Type B pancreatic cell (in vitro differentiated cells): ENCODE data around the gene ADAMTSL3. TPM values are rescaled to one million over a fixed set of nuclear protein-coding genes. Genes with fewer than 3 reads are reported as not detected.
"Not testable (repeated sequence)": the region's sequence is repeated elsewhere in the genome, so short reads cannot be mapped to it uniquely, and the experiment has no call there.

Experiments used
- DNase-seq: peaks from one replicate; pipeline ENCODE4 v3.0.0; 2021; ENCODE audit warnings: mixed read lengths; ENCODE audit not compliant: unreplicated experiment; ENCODE audit errors: extremely low spot score
- H3K27ac Mint-ChIP-seq: 2 replicates; pipeline ENCODE4 v1.8.0; 2021; ENCODE audit warnings: mild to moderate bottlenecking, mixed read lengths
- H3K27me3 Mint-ChIP-seq: 2 replicates; pipeline ENCODE4 v1.8.0; 2021; ENCODE audit warnings: mixed read lengths
- H3K36me3 Mint-ChIP-seq: 2 replicates; pipeline ENCODE4 v1.8.0; 2021; ENCODE audit warnings: mixed read lengths
- H3K4me1 Mint-ChIP-seq: one replicate; pipeline ENCODE4 v1.8.0; 2021; ENCODE audit warnings: mixed read lengths; ENCODE audit not compliant: unreplicated experiment
- H3K4me3 Mint-ChIP-seq: 2 replicates; pipeline ENCODE4 v1.8.0; 2021; ENCODE audit warnings: mild to moderate bottlenecking, mixed read lengths
- H3K9me3 Mint-ChIP-seq: 2 replicates; pipeline ENCODE4 v1.8.0; 2021; ENCODE audit warnings: mixed read lengths
- CTCF ChIP-seq: fragments of 200-600 bp; sonication (generic); conservative IDR thresholded peaks from 2 replicates; pipeline ENCODE4 v1.5.0; 2021; ENCODE audit warnings: antibody characterized with exemption, mild to moderate bottlenecking
- total RNA-seq: library from RNA; stranded (reverse); gene quantifications from 2 replicates; pipeline ENCODE4 v1.2.1, GENCODE V29; 2021; ENCODE audit warnings: low replicate concordance

ADAMTSL3 gene
- total RNA-seq, 1 donor from 2014 or later: 1.9 TPM

- no peaks in the 10 kb centered on the region for H3K4me1 Mint-ChIP-seq
- H3K27me3 Mint-ChIP-seq: peaks cover 5% of the 10 kb centered on the region
- no peak for TF ChIP-seq CTCF
- no peak overlapping the region for H3K4me3 Mint-ChIP-seq
- H3K36me3 Mint-ChIP-seq: no peaks in the 10 kb centered on the region
- H3K9me3 Mint-ChIP-seq: peaks cover 7% of the 10 kb centered on the region
- DNase-seq: no peak
- H3K27ac Mint-ChIP-seq: no peak overlapping the region
These were observed 392.2 kb downstream of the ADAMTSL3 start for GRCh38 chr15:84046064-84046637.

GRCh38 chr15:84049480-84049879 lies 395.6 kb downstream of the ADAMTSL3 start:
- not testable (repeated sequence) for H3K36me3 Mint-ChIP-seq, DNase-seq, H3K4me3 Mint-ChIP-seq, H3K27me3 Mint-ChIP-seq, H3K27ac Mint-ChIP-seq, H3K4me1 Mint-ChIP-seq, H3K9me3 Mint-ChIP-seq

GRCh38 chr15:84050076-84050475 lies 396.2 kb downstream of the ADAMTSL3 start:
- Mint-ChIP-seq H3K27ac (no peak overlapping the region), H3K4me3 (no peak overlapping the region), H3K4me1 (no peaks in the 10 kb centered on the region), H3K27me3 (no peaks in the 10 kb centered on the region), H3K36me3 (no peaks in the 10 kb centered on the region), H3K9me3 (peaks cover 7% of the 10 kb centered on the region)
- no peak for DNase-seq
- TF ChIP-seq CTCF: no peak

- not testable (repeated sequence) for H3K27ac Mint-ChIP-seq, H3K4me3 Mint-ChIP-seq, H3K27me3 Mint-ChIP-seq, H3K4me1 Mint-ChIP-seq, DNase-seq, H3K36me3 Mint-ChIP-seq, H3K9me3 Mint-ChIP-seq
These were observed 397.2 kb downstream of the ADAMTSL3 start for GRCh38 chr15:84051146-84051545.

GRCh38 chr15:84054544-84054943 lies 400.6 kb downstream of the ADAMTSL3 start:
- Mint-ChIP-seq H3K9me3 (peaks cover 11% of the 10 kb centered on the region), H3K27me3 (peaks cover 15% of the 10 kb centered on the region)
- H3K27ac Mint-ChIP-seq, H3K36me3 Mint-ChIP-seq, DNase-seq, H3K4me3 Mint-ChIP-seq, H3K4me1 Mint-ChIP-seq: not testable (repeated sequence)

GRCh38 chr15:84057714-84058331 lies 403.9 kb downstream of the ADAMTSL3 start:
- no peak for DNase-seq
- no peaks in the 10 kb centered on the region for H3K4me1 Mint-ChIP-seq
- H3K4me3 Mint-ChIP-seq: no peak overlapping the region
- H3K27me3 Mint-ChIP-seq: peaks cover 15% of the 10 kb centered on the region
- peaks cover 11% of the 10 kb centered on the region for H3K9me3 Mint-ChIP-seq
- no peaks in the 10 kb centered on the region for H3K36me3 Mint-ChIP-seq
- no peak for TF ChIP-seq CTCF
- no peak overlapping the region for H3K27ac Mint-ChIP-seq

- not testable (repeated sequence) for H3K36me3 Mint-ChIP-seq, DNase-seq, H3K27ac Mint-ChIP-seq, H3K27me3 Mint-ChIP-seq, H3K4me3 Mint-ChIP-seq, H3K4me1 Mint-ChIP-seq
- peaks cover 14% of the 10 kb centered on the region for H3K9me3 Mint-ChIP-seq
These were observed 409.8 kb downstream of the ADAMTSL3 start for GRCh38 chr15:84063674-84064073.

- H3K27me3 Mint-ChIP-seq, H3K4me1 Mint-ChIP-seq, H3K27ac Mint-ChIP-seq, H3K36me3 Mint-ChIP-seq, H3K4me3 Mint-ChIP-seq, DNase-seq: not testable (repeated sequence)
- peaks cover 12% of the 10 kb centered on the region for H3K9me3 Mint-ChIP-seq
These were observed 414.8 kb downstream of the ADAMTSL3 start for GRCh38 chr15:84068674-84069073.

GRCh38 chr15:84078038-84078437 lies 424.1 kb downstream of the ADAMTSL3 start:
- H3K36me3 Mint-ChIP-seq, H3K4me1 Mint-ChIP-seq, DNase-seq, H3K9me3 Mint-ChIP-seq, H3K27ac Mint-ChIP-seq: not testable (repeated sequence)
- peaks cover 81% of the 10 kb centered on the region for H3K27me3 Mint-ChIP-seq
- H3K4me3 Mint-ChIP-seq: peak overlapping the region; percentile 49

GRCh38 chr15:84079325-84079884 lies 425.5 kb downstream of the ADAMTSL3 start:
- not testable (repeated sequence) for H3K4me1 Mint-ChIP-seq, DNase-seq, H3K36me3 Mint-ChIP-seq, H3K27ac Mint-ChIP-seq, H3K9me3 Mint-ChIP-seq
- Mint-ChIP-seq H3K27me3 (peaks cover 90% of the 10 kb centered on the region), H3K4me3 (peak overlapping the region; percentile 86)
